ENCODE measurements around the gene TMTC1. TPM values are rescaled to one million over a fixed set of nuclear protein-coding genes. Genes with fewer than 3 reads are reported as not detected.

Gene TMTC1
- total RNA-seq, 1 donor from 2014 or later, result not detected

DNA sequence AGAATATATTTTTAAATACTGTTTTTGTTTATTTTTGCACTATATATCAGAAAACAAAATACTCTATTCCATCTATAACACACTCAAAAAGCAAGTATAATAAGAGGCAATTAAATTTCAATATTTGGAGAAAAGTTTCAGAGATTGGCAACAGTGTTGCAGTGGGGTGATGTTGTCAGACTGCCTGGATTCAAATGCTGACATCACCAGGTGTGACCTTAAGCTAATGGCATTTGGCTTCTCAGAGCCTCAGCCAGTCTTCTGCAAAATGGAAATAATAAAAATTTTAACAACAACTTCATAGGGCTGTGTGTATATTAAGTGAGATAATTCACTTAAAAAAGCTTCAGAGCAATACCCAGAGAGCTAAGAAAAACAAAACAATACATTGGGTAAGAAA lies 74.7 kb downstream of the TMTC1 start:
- no peak overlapping the region for H3K27ac Mint-ChIP-seq
- ChIA-PET CTCF (no interaction called here), POLR2A (no interaction called here)
- TF ChIP-seq, protein P1, sequence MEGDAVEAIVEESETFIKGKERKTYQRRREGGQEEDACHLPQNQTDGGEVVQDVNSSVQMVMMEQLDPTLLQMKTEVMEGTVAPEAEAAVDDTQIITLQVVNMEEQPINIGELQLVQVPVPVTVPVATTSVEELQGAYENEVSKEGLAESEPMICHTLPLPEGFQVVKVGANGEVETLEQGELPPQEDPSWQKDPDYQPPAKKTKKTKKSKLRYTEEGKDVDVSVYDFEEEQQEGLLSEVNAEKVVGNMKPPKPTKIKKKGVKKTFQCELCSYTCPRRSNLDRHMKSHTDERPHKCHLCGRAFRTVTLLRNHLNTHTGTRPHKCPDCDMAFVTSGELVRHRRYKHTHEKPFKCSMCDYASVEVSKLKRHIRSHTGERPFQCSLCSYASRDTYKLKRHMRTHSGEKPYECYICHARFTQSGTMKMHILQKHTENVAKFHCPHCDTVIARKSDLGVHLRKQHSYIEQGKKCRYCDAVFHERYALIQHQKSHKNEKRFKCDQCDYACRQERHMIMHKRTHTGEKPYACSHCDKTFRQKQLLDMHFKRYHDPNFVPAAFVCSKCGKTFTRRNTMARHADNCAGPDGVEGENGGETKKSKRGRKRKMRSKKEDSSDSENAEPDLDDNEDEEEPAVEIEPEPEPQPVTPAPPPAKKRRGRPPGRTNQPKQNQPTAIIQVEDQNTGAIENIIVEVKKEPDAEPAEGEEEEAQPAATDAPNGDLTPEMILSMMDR (IDR thresholded peaks at IDR 0.05), result no peak
- DNase-seq, result no peak
- intact Hi-C loops (cut with micrococcal nuclease), result no loop called here
- no peak overlapping the region for H3K4me3 Mint-ChIP-seq
- no peaks in the 10 kb centered on the region for H3K27me3 Mint-ChIP-seq
- H3K36me3 Mint-ChIP-seq (ENCODE audit: low read depth), result no peaks in the 10 kb centered on the region
- no peaks in the 10 kb centered on the region for H3K4me1 Mint-ChIP-seq
- no peaks in the 10 kb centered on the region for H3K9me3 Mint-ChIP-seq
- ATAC-seq (ENCODE audit: low read depth), result no peak

DNA sequence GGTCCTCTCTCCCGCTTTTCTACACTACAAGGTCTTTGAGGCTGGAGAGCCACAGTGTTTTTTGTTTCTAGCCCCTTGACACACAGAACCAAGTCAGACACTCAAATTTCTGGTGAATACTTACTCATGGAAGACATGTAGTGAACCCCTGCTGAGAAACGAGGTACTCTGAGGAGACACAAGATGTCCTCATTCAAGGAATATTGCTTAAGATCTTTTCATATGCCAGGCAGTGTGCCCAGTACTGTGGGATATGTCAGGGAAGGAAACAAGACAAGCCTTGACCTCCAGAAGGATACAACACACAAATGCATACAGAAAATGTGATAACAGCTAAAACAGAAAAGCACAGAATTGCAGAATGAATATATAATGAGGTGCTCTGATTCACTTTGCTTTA lies 75.9 kb downstream of the TMTC1 start:
- no peak for DNase-seq
- no peak for ATAC-seq (ENCODE audit: low read depth)
- Mint-ChIP-seq H3K4me1 (no peaks in the 10 kb centered on the region), H3K27me3 (no peaks in the 10 kb centered on the region), H3K27ac (no peak overlapping the region), H3K36me3 (ENCODE audit: low read depth) (no peaks in the 10 kb centered on the region), H3K9me3 (no peaks in the 10 kb centered on the region), H3K4me3 (no peak overlapping the region)
- ChIA-PET CTCF (no interaction called here), POLR2A (no interaction called here)
- intact Hi-C loops (cut with micrococcal nuclease), result no loop called here
- TF ChIP-seq, protein P1 (IDR thresholded peaks at IDR 0.05), result no peak

DNA sequence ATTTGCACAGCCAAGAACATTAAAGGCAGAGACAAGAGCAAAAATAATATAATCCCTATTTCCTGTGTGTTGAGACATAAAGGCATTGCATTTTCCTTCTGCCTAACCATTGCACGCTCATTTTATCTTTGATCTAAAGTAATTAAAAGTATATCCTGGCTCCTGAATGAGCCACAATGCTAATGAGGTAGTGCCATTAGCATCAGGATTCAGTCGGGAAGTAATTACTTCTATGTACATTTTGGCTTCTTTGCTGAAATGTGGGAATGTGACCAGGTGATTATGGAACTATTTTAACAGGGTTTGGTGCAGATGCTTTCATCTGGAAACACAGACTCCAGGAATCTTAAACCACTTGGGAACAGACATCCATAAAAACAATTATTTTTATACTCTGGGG lies 77.4 kb downstream of the TMTC1 start:
- CTCF ChIA-PET, result no interaction called here
- TF ChIP-seq, protein P1 (IDR thresholded peaks at IDR 0.05), result no peak

DNA sequence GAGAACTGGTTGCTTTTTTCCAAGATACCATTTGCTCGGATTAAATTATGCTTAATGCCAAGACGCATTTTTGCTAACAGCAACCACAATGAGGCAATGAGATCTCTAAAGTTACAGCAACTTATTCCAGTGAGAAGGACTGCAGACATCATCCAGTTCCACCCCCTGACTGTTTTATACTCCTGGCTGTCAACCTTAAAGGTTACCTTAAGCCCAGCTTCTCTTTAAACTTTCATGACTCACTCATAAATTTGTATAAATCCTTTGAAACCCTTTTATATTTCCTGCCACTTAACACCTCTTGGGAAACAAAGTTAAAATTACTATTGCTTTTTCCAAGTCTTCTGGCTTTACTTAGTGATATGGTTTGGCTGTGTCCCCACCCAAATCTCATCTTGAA lies 80.2 kb downstream of the TMTC1 start:
- no peaks in the 10 kb centered on the region for H3K27me3 Mint-ChIP-seq
- intact Hi-C loops (cut with micrococcal nuclease), result no loop called here
- no peaks in the 10 kb centered on the region for H3K9me3 Mint-ChIP-seq
- H3K27ac Mint-ChIP-seq, result no peak overlapping the region
- TF ChIP-seq, protein P1 (IDR thresholded peaks at IDR 0.05), result no peak
- ATAC-seq (ENCODE audit: low read depth), result no peak
- H3K4me1 Mint-ChIP-seq, result no peaks in the 10 kb centered on the region
- ChIA-PET POLR2A (no interaction called here), CTCF (no interaction called here)
- no peaks in the 10 kb centered on the region for H3K36me3 Mint-ChIP-seq (ENCODE audit: low read depth)
- no peak overlapping the region for H3K4me3 Mint-ChIP-seq
- DNase-seq, result no peak

More for the DNA sequence above, 77.4 kb downstream of the TMTC1 start:
- Mint-ChIP-seq H3K36me3 (ENCODE audit: low read depth) (no peaks in the 10 kb centered on the region), H3K9me3 (no peaks in the 10 kb centered on the region), H3K4me1 (no peaks in the 10 kb centered on the region), H3K4me3 (no peak overlapping the region), H3K27ac (no peak overlapping the region), H3K27me3 (no peaks in the 10 kb centered on the region)
- ATAC-seq (ENCODE audit: low read depth) (no peak), DNase-seq (no peak)
- POLR2A ChIA-PET, result no interaction called here
- intact Hi-C loops (cut with micrococcal nuclease), result no loop called here

DNA sequence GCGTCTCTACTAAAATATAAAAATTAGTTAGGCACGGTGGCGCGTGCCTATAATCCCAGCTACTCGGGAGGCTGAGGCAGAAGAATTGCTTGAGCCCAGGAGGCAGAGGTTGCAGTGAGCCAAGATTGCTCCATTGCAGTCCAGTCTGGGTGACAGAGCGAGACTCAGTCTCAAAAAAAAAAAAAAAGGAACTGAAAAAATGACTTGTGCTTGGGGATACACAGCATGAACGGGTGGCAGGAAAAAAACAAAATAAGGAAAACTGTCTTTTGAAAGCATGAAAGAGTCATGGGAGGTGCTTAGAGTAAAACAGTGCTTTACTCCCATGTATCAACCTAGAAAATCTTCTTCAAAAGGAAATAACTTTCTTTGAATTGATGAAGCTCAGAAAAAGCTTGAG lies 80.8 kb downstream of the TMTC1 start:
- POLR2A ChIA-PET, result no interaction called here

More for the DNA sequence above, 80.8 kb downstream of the TMTC1 start:
- Mint-ChIP-seq H3K27ac (no peak overlapping the region), H3K36me3 (ENCODE audit: low read depth) (no peaks in the 10 kb centered on the region), H3K4me3 (no peak overlapping the region), H3K4me1 (no peaks in the 10 kb centered on the region), H3K9me3 (no peaks in the 10 kb centered on the region), H3K27me3 (no peaks in the 10 kb centered on the region)
- TF ChIP-seq, protein P1 (IDR thresholded peaks at IDR 0.05), result no peak
- CTCF ChIA-PET, result no interaction called here
- no peak for ATAC-seq (ENCODE audit: low read depth)
- intact Hi-C loops (cut with micrococcal nuclease), result no loop called here
- DNase-seq, result no peak
